Activated CD4-positive, alpha-beta T cell treated with anti-CD3 and anti-CD28 coated beads, Interleukin-2, Interleukin-6, amounts not matched to agents 100 ng/mL and 50 ng/mL, durations not matched to agents 16 hours and 8 hours (primary cell): ENCODE results near the gene SCGB1D1.

Experiments used
- DNase-seq: peaks from one replicate; pipeline ENCODE4 v3.0.0-alpha.2; 2020

Gene SCGB1D1

DNA sequence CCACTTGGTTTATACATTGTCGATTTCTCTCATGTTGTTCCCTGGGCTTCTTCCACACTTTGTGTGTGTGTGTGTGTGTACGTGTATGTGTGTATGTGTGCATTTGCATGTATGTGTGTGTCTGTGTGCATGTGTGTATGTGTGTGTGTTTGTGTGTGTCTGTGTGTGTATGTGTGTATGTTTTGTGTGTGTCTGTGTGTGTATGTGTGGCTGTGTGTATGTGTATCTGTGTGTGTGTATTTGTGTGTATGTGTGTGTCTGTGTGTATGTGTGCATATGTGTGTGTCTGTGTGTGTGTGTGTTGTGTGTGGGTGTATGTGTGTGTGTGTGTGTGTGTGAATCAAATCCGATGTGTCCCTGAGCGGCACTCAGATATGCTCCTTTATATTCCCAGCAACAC lies 47.5 kb downstream of the SCGB1D1 start:
- DNase-seq, result no peak

DNA sequence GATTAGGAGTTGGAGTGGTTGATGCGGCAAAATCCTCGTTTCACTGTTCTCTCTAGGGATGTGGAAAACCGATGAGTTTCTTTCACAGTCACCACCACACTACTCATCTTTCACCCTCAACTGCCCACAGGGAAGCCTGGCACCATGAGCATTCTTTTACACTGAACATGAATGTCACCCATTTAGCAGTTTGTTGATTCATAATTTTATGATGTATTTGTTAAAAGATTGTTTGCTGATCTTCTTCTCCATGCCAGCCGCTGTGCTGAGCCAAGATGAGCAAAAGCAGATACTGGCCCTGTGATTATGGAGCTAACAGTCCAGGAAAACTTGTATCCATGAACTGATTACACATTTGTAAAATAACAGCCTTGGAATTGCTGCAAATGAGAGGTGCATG lies 48.1 kb downstream of the SCGB1D1 start:
- no peak for DNase-seq

- DNase-seq, result no peak
Observed at GRCh38 chr11:62241095-62241494, 51.1 kb downstream of the SCGB1D1 start.

- no peak for DNase-seq
Observed at GRCh38 chr11:62242021-62242420, 52.0 kb downstream of the SCGB1D1 start, which contains the start of gene SCGB1D2. SCGB1D2 (plus strand) TSS chr11:62242239; CDS start chr11:62242308, 69 bp downstream.
